Pancreas (tissue), 10 donors: ENCODE results near the gene TRAPPC3. TPM values are rescaled to one million over a fixed set of nuclear protein-coding genes. Genes with fewer than 3 reads are reported as not detected.
A peak's percentile ranks its signal among the peaks of the same experiment; 100 is the strongest.

Source experiments
- ATAC-seq, 4 donors: fragments of 200-7000 bp; cut with Tn5 transposase; one replicate each; pipeline versions ENCODE4 v1.8.0 to v1.9.1; 2020; ENCODE audit warnings: mild to moderate bottlenecking in 4 of 4, moderate library complexity in 4 of 4
- DNase-seq, 6 donors: peaks; one replicate each; pipeline ENCODE4 v3.0.0-alpha.2; 2020
- FAIRE-seq: peaks from 2 replicates; lab custom pipeline; 2012; peaks lifted over from hg19 to GRCh38; lab: Jason Lieb, UNC
- H3K27ac ChIP-seq, 4 donors: fragments of 200-600 bp; sonication (generic); 1 replicate in 3 of 4; 2 replicates in 1 of 4; pipeline versions ENCODE4 v1.5.0 to v1.8.0; 2020
- H3K27me3 ChIP-seq, 4 donors: fragments of 200-600 bp; one replicate each; pipeline ENCODE4 v1.8.0; 2021
- H3K36me3 ChIP-seq, 3 donors: fragments of 200-600 bp; sonication (generic) in 1 of 3; one replicate each; pipeline versions ENCODE4 v1.5.0 to v1.8.0; 2020 to 2021
- H3K4me1 ChIP-seq, 3 donors: fragments of 200-600 bp; one replicate each; pipeline ENCODE4 v1.8.0; 2021
- H3K4me3 ChIP-seq, 4 donors: fragments of 200-600 bp; sonication (generic) in 2 of 4; one replicate each; pipeline versions ENCODE4 v1.5.0 to v1.8.0; 2020 to 2021
- H3K9me3 ChIP-seq, 4 donors: fragments of 200-600 bp; one replicate each; pipeline ENCODE4 v1.8.0; 2021
- WGBS, 2 donors: extraction: QIAGEN DNeasy Blood & Tissue Kit; methylation state at CpG; one replicate each; pipeline ENCODE4 v1.1.7; 2013; 5-methylcytosine and 5-hydroxymethylcytosine counted together
- intact Hi-C, 3 donors: fragments of 100-400 bp; cut with DNase I; formaldehyde crosslinking; loops; one replicate each; pipeline versions ENCODE4 v1.11.1 to v1.14.2; 2022
- polyA plus RNA-seq, 2 donors: library from polyadenylated mRNA; stranded (reverse); fragments of 200-250 nt; gene quantifications; one replicate each; pipeline ENCODE4 v1.2.3, GENCODE V29; 2013
- total RNA-seq, 6 donors: library from RNA; stranded (reverse); fragmentation: NEBNext Ultra II Directional in 4 of 6; extraction: Animal tissue kit (Norgen Biotek cat#: 25700) in 4 of 6; gene quantifications; one replicate each; pipeline versions ENCODE4 v1.2.1 to v1.2.4, GENCODE V29; 2021 to 2023
- TF ChIP-seq, protein P1 (sequence below), 4 donors: fragments of 200-600 bp; sonication (generic) in 3 of 4; IDR thresholded peaks; one replicate each; pipeline versions ENCODE4 v1.5.0 to v1.8.0; 2021; ENCODE audit warnings: antibody characterized with exemption in 4 of 4
- donor health status: healthy with polysubstance abuse.
- donor health status: DM: no; HTN: no; CAD: no; lungs with moderate emphysema.
- donor health status: DM: no; HTN: no; CAD: no.
- donor health status: control.
- donor health status: control.
- donor health status: Bipolar disorder and iron deficiency.
- donor health status: DM: yes; HTN: yes; CAD: no.
- donor health status: DM: no; HTN: no; CAD: no.
- donor health status: DM: no; HTN: no; CAD: no.
- donor health status: DM: yes; HTN: yes; CAD: no.

The TRAPPC3 gene
- total and polyA plus RNA-seq, 8 donors, result 21.8 to 41.5 (median 27.0) TPM

DNA sequence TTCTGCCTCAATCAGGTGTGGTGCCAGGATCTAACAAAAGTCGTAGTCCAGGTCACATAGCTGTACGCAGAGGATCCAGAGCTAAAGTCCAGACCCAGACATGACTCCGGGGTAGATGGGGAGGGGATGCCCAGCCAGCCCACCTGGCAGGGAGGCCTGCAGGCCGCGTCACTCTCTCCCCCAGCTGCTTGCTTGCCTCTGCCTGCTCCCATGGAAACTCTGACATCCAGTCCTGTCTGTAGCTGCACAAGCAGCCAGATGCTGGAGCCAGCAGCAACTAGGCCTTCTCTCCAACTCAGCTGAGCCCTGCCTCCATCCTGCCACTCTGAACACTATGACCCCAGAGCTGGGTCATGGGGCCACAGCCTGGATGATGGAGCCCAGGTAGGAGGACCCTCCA is 32.4 kb downstream of the TRAPPC3 start:
- ATAC-seq, result no peak
- 70 to 89% methylated on average over 5 of the region's 5 CpGs for WGBS, 2 donors

DNA sequence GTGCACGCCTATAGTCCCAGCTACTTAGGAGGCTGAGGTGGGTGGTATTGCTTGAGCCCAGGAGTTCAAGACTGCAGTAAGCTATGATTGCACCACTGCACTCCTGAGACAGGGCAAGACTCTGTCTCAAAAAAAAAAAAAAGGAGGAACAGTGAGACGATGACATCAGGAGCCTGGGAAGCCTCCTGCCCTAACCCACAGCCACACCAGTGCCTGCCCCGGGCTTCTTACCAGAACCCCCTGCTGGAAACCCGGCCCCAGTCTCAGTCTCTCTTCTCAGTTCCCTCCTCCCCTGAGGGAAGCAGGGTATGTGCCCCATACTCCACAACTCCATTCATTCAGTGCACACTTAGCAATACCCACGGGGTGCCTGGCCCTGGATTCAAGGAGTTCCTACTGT is 33.4 kb downstream of the TRAPPC3 start:
- no peak for FAIRE-seq
- intact Hi-C loops, result no loop called here
- TF ChIP-seq, protein P1, sequence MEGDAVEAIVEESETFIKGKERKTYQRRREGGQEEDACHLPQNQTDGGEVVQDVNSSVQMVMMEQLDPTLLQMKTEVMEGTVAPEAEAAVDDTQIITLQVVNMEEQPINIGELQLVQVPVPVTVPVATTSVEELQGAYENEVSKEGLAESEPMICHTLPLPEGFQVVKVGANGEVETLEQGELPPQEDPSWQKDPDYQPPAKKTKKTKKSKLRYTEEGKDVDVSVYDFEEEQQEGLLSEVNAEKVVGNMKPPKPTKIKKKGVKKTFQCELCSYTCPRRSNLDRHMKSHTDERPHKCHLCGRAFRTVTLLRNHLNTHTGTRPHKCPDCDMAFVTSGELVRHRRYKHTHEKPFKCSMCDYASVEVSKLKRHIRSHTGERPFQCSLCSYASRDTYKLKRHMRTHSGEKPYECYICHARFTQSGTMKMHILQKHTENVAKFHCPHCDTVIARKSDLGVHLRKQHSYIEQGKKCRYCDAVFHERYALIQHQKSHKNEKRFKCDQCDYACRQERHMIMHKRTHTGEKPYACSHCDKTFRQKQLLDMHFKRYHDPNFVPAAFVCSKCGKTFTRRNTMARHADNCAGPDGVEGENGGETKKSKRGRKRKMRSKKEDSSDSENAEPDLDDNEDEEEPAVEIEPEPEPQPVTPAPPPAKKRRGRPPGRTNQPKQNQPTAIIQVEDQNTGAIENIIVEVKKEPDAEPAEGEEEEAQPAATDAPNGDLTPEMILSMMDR (IDR thresholded peaks at IDR 0.05), result no peak
- H3K27ac ChIP-seq, result no peak overlapping the region
- WGBS, 2 donors, result 64 to 68% methylated on average over 5 of the region's 5 CpGs
- no peak for DNase-seq
- no peaks in the 10 kb centered on the region for H3K9me3 ChIP-seq
- H3K4me1 ChIP-seq, result no peaks in the 10 kb centered on the region
- ATAC-seq, result peak in 2 of 4 donors; percentile 43 to 46
- no peak overlapping the region for H3K4me3 ChIP-seq
- H3K27me3 ChIP-seq, result no peaks in the 10 kb centered on the region
- no peaks in the 10 kb centered on the region for H3K36me3 ChIP-seq

More for the DNA sequence above, 32.4 kb downstream of the TRAPPC3 start:
- Histone ChIP-seq H3K9me3 (no peaks in the 10 kb centered on the region), H3K4me3 (no peak overlapping the region), H3K36me3 (no peaks in the 10 kb centered on the region), H3K27me3 (no peaks in the 10 kb centered on the region), H3K4me1 (no peaks in the 10 kb centered on the region), H3K27ac (no peak overlapping the region)
- no peak for FAIRE-seq
- DNase-seq, result no peak
- intact Hi-C loops, result no loop called here
- TF ChIP-seq, protein P1 (IDR thresholded peaks at IDR 0.05), result no peak

DNA sequence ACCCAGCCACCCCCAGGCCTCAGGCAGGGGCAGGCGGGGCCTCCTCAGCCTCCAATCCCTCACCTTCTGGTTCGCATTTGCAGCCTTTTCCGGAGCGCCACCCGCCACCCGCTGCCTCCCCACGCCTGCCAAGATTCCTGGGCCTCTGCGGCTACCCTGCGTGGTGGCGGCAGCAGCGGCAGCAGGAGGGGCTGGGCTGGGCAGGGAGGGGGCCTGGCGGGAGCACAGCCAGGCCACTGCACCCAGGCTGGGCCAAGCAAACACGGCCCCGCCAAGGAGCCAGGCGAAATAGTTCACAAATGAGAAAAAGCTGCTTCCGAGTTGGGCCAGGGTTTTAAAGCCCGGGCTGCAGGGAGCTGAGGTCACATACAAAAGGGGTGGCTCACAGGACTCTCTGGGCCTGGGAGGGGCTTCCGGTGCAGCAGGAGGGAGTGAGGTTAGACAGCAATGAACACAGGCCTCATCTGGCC is 34.1 kb downstream of the TRAPPC3 start:
- no peak overlapping the region for H3K4me3 ChIP-seq
- H3K36me3 ChIP-seq, result no peaks in the 10 kb centered on the region
- no peaks in the 10 kb centered on the region for H3K27me3 ChIP-seq
- H3K9me3 ChIP-seq, result no peaks in the 10 kb centered on the region
- WGBS, 2 donors, result 70 to 81% methylated on average over 18 of the region's 18 CpGs
- FAIRE-seq (no peak), ATAC-seq (peak in 3 of 4 donors; percentile 15 to 46 (median 27)), DNase-seq (peak in 1 of 6 donors; percentile 47)
- no peaks in the 10 kb centered on the region for H3K4me1 ChIP-seq
- TF ChIP-seq, protein P1 (IDR thresholded peaks at IDR 0.05), result no peak
- intact Hi-C loops, result no loop called here
- no peak overlapping the region for H3K27ac ChIP-seq

DNA sequence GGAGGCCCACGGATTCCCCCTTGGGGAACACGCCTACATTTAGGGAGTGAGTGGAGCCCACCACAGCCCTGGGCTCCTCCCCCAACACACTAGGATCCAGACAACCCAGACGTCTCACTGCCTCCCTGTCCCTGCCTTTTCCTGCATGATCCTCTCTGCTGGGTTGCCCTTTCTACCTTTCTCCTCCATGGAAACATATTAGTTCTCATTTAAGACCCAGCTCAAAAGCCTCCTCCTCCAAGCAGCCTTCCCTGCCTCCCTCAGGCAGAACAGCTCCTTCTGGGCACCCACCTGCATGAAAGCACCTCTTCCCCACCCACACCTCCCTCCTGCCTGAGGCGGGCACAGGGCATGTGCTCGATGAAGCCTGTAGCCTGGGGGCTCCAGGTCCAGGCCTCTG is 34.9 kb downstream of the TRAPPC3 start:
- Histone ChIP-seq H3K36me3 (no peaks in the 10 kb centered on the region), H3K9me3 (no peaks in the 10 kb centered on the region), H3K27me3 (no peaks in the 10 kb centered on the region), H3K27ac (no peak overlapping the region), H3K4me1 (no peaks in the 10 kb centered on the region), H3K4me3 (no peak overlapping the region)
- no peak for DNase-seq
- TF ChIP-seq, protein P1 (IDR thresholded peaks at IDR 0.05), result no peak
- no peak for FAIRE-seq
- no peak for ATAC-seq
- 65 to 72% methylated on average over 5 of the region's 5 CpGs for WGBS, 2 donors
- intact Hi-C loops, result no loop called here

DNA sequence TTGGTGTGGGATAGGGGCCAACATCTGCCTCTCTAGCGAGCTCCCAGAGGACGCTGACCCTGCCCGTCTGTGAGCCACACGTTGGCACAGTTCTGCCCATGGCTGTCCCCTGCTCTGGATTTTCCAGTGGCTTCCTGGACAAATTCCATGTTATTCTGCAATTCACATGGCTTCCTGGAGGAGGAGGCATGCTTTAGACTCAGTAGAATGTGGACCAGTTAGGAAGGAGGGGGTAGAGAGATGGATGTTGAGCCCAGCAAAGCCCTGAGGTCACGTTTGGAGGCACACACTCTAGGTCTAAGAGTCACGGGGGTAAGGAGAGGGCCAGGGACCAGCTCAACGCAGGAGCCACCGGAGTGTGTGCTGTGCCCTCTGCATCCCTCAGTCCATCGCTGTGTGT is 36.5 kb downstream of the TRAPPC3 start:
- FAIRE-seq (no peak), DNase-seq (no peak), ATAC-seq (no peak)
- no peaks in the 10 kb centered on the region for H3K4me1 ChIP-seq
- TF ChIP-seq, protein P1 (IDR thresholded peaks at IDR 0.05), result no peak
- WGBS, 2 donors, result 71 to 84% methylated on average over 9 of the region's 9 CpGs
- no peak overlapping the region for H3K27ac ChIP-seq
- H3K27me3 ChIP-seq, result no peaks in the 10 kb centered on the region
- intact Hi-C loops, result no loop called here
- no peaks in the 10 kb centered on the region for H3K36me3 ChIP-seq
- no peak overlapping the region for H3K4me3 ChIP-seq
- H3K9me3 ChIP-seq, result no peaks in the 10 kb centered on the region
